SK-N-SH (cell line): ENCODE data around the gene SPOUT1. TPM values are rescaled to one million over a fixed set of nuclear protein-coding genes. Genes with fewer than 3 reads are reported as not detected.

Source experiments
- CTCF ChIA-PET: fragments of 300-600, 350-600 bp; formaldehyde crosslinking; extraction: SDS; loops from one replicate; lab custom pipeline; 2021; lab: Yijun Ruan, JAX
- POLR2A ChIA-PET: fragments of 350-600 bp; sonication (Branson Sonifier 250); formaldehyde crosslinking; extraction: SDS; loops from one replicate; lab custom pipeline; 2020; ENCODE audit warnings: antibody characterized with exemption, inconsistent platforms; lab: Yijun Ruan, JAX
- DNase-seq: peaks from one replicate; pipeline ENCODE4 v3.0.0; 2012
- H2AFZ ChIP-seq: fragments of 200-600 bp; sonication (generic); 2 replicates; pipeline ENCODE4 v1.8.1; 2016; ENCODE audit warnings: antibody characterized with exemption, mild to moderate bottlenecking, low read depth
- H3F3A ChIP-seq: fragments of 200-600 bp; sonication (generic); replicated peaks from 2 replicates; pipeline ENCODE3; 2016; ENCODE audit warnings: antibody characterized with exemption, mild to moderate bottlenecking; ENCODE audit not compliant: insufficient read depth
- H3K27ac ChIP-seq, 2 experiments: fragments of 200-500 bp in 1 of 2; fragments of 200-600 bp in 1 of 2; sonication (Bioruptor generic) in 1 of 2; sonication (generic), shearing (Covaris generic) in 1 of 2; 2 replicates each; pipeline versions ENCODE4 v1.5.1 to v1.6.1; 2014 to 2016; ENCODE audit warnings: low read depth in 2 of 2, inconsistent platforms in 1 of 2, low read length in 1 of 2, mild to moderate bottlenecking in 1 of 2, mixed read lengths in 1 of 2
- H3K27me3 ChIP-seq: fragments of 200-600 bp; sonication (generic), shearing (Covaris generic); 2 replicates; pipeline ENCODE4 v1.6.1; 2016; ENCODE audit warnings: mixed run types; ENCODE audit not compliant: insufficient read depth
- H3K36me3 ChIP-seq, 2 experiments: fragments of 200-500 bp in 1 of 2; fragments of 200-600 bp in 1 of 2; sonication (Bioruptor generic) in 1 of 2; sonication (generic) in 1 of 2; replicated peaks in 1 of 2; 2 replicates each; pipeline versions ENCODE3 to v1.5.1; 2014 to 2016; ENCODE audit warnings: low read length in 1 of 2, mild to moderate bottlenecking in 1 of 2; ENCODE audit not compliant: insufficient read depth in 2 of 2, control insufficient read depth in 1 of 2
- H3K4me1 ChIP-seq, 2 experiments: fragments of 200-500 bp in 1 of 2; fragments of 200-600 bp in 1 of 2; sonication (Bioruptor generic) in 1 of 2; sonication (generic), shearing (Covaris generic) in 1 of 2; 2 replicates each; pipeline versions ENCODE4 v1.5.1 to v1.6.1; 2014 to 2016; ENCODE audit warnings: low read depth in 1 of 2, low read length in 1 of 2, mixed run types in 1 of 2; ENCODE audit not compliant: insufficient read depth in 2 of 2, control insufficient read depth in 1 of 2
- H3K4me2 ChIP-seq: fragments of 200-600 bp; sonication (generic), shearing (Covaris generic); 2 replicates; pipeline ENCODE4 v1.6.1; 2017; ENCODE audit warnings: mixed run types
- H3K4me3 ChIP-seq, 2 experiments: fragments of 200-500 bp in 1 of 2; fragments of 200-600 bp in 1 of 2; sonication (Bioruptor generic) in 1 of 2; sonication (generic), shearing (Covaris generic) in 1 of 2; 2 replicates each; pipeline versions ENCODE4 v1.5.1 to v1.8.1; 2014 to 2016; ENCODE audit warnings: low read depth in 2 of 2, inconsistent platforms in 1 of 2, low read length in 1 of 2, mild to moderate bottlenecking in 1 of 2, mixed read lengths in 1 of 2, moderate library complexity in 1 of 2
- H3K79me2 ChIP-seq: fragments of 200-600 bp; sonication (generic); 2 replicates; pipeline ENCODE4 v1.8.1; 2017; ENCODE audit warnings: mild to moderate bottlenecking; ENCODE audit not compliant: insufficient read depth
- H3K9ac ChIP-seq: fragments of 200-600 bp; sonication (generic); 2 replicates; pipeline ENCODE4 v1.6.1; 2017; ENCODE audit warnings: mixed run types
- H3K9me2 ChIP-seq: fragments of 200-600 bp; sonication (generic); 2 replicates; pipeline ENCODE4 v1.6.1; 2017; ENCODE audit warnings: mixed run types
- H3K9me3 ChIP-seq: fragments of 200-600 bp; sonication (generic); 2 replicates; pipeline ENCODE4 v1.6.1; 2017; ENCODE audit warnings: mixed run types, mild to moderate bottlenecking, moderate library complexity
- H4K20me1 ChIP-seq: fragments of 200-600 bp; sonication (generic); 2 replicates; pipeline ENCODE4 v1.6.1; 2017; ENCODE audit warnings: mild to moderate bottlenecking, mixed run types; ENCODE audit not compliant: insufficient read depth
- ELF1 ChIP-seq: IDR thresholded peaks from 2 replicates; pipeline ENCODE4 v1.4.0; 2012
- FOSL2 ChIP-seq: IDR thresholded peaks from 2 replicates; pipeline ENCODE4 v1.4.0; 2012; ENCODE audit warnings: low read depth, mild to moderate bottlenecking, moderate library complexity, borderline replicate concordance
- GABPA ChIP-seq: IDR thresholded peaks from 2 replicates; pipeline ENCODE4 v1.4.0; 2012; ENCODE audit warnings: low read depth, mild to moderate bottlenecking
- IRF3 ChIP-seq: fragments of 150-350 bp; IDR thresholded peaks from 2 replicates; pipeline ENCODE4 v1.6.1; 2016; ENCODE audit warnings: mild to moderate bottlenecking, low read depth, low read length
- MEF2A ChIP-seq: IDR thresholded peaks from 2 replicates; pipeline ENCODE4 v1.4.0; 2012; ENCODE audit warnings: low read depth, borderline replicate concordance
- POLR2AphosphoS5 ChIP-seq: IDR thresholded peaks from 2 replicates; pipeline ENCODE4 v1.6.1; 2012; ENCODE audit warnings: low read depth, low read length
- RAD21 ChIP-seq: IDR thresholded peaks from 2 replicates; pipeline ENCODE4 v1.6.1; 2012; ENCODE audit warnings: mild to moderate bottlenecking, low read length
- RCOR1 ChIP-seq: fragments of 150-350 bp; IDR thresholded peaks from 2 replicates; pipeline ENCODE4 v1.6.1; 2017; ENCODE audit warnings: antibody characterized with exemption, low read length
- RXRA ChIP-seq: IDR thresholded peaks from 2 replicates; pipeline ENCODE4 v1.4.0; 2012; ENCODE audit warnings: low read depth, mild to moderate bottlenecking, borderline replicate concordance
- TEAD4 ChIP-seq: IDR thresholded peaks from 2 replicates; pipeline ENCODE4 v1.4.0; 2012; ENCODE audit warnings: mild to moderate bottlenecking, borderline replicate concordance; ENCODE audit not compliant: insufficient read depth
- WGBS: methylation state at CpG from one replicate; pipeline ENCODE4 v1.1.6; 2017; ENCODE audit warnings: low lambda C conversion rate; 5-methylcytosine and 5-hydroxymethylcytosine counted together
- polyA plus RNA-seq, 3 experiments: library from polyadenylated mRNA; depleted of rRNA; stranded (reverse); fragments of >200 nt; gene quantifications; 2 replicates each; pipeline ENCODE4 v1.2.3, GENCODE V29; 2012

SPOUT1 gene
- polyA plus RNA-seq, 1 of the 3 experiments (the other 2 are of a cell fraction): 44.2 TPM

GRCh38 chr9:128771745-128772519 lies 57.7 kb downstream of the SPOUT1 start, which contains the start of gene ZER1 (continued):
- no peak for TF ChIP-seq MEF2A

- TF ChIP-seq RXRA (no peak), ELF1 (no peak), TEAD4 (no peak), RAD21 (no peak), FOSL2 (no peak)
- Histone ChIP-seq H3K4me1 (peaks cover 0 to 7% of the 10 kb centered on the region in 2 experiments; a peak in 1 of 4 replicates), H3K9me3 (no peaks in the 10 kb centered on the region), H3K4me3 (peak overlapping the region; percentile 71 to 90), H4K20me1 (no peaks in the 10 kb centered on the region), H3K27ac (peak overlapping the region; percentile 39 to 81), H3F3A (peaks cover 11% of the 10 kb centered on the region), H3K4me2 (peak overlapping the region; percentile 99), H3K36me3 (peaks cover 0 to 5% of the 10 kb centered on the region in 2 experiments), H3K9me2 (no peaks in the 10 kb centered on the region), H2AFZ (peak overlapping the region; percentile 94), H3K9ac (peak overlapping the region; percentile 88), H3K27me3 (no peaks in the 10 kb centered on the region), H3K79me2 (peaks cover 27% of the 10 kb centered on the region)
- DNase-seq: no peak
- ChIA-PET CTCF (interaction anchor here (0.7 to 1.3 kb wide), 7 partner anchors 30 to 135 kb away, joined by 3 to 7 read pairs (median 4); partner anchors contain the start of gene PKN3), POLR2A (interaction anchor here (0.6 kb wide), 1 partner anchor 54 kb away, joined by 7 read pairs; no protein-coding TSS in a partner anchor)
- WGBS: 13% methylated on average over 7 of the region's 28 CpGs
Observed at GRCh38 chr9:128771094-128771721, 58.4 kb downstream of the SPOUT1 start.

GRCh38 chr9:128770286-128771030 lies 59.1 kb downstream of the SPOUT1 start:
- 80% methylated on average over 11 of the region's 11 CpGs for WGBS
- H3K9me2 ChIP-seq: no peaks in the 10 kb centered on the region
- H3K36me3 ChIP-seq: peaks cover 0 to 5% of the 10 kb centered on the region in 2 experiments
- H3K4me2 ChIP-seq: peak overlapping the region; percentile 99
- ChIA-PET CTCF (interaction anchor here (0.7 to 1.2 kb wide), 6 partner anchors 30 to 135 kb away, joined by 3 to 7 read pairs (median 4); no protein-coding TSS in a partner anchor), POLR2A (interaction anchor here (0.6 kb wide), 1 partner anchor 54 kb away, joined by 7 read pairs; no protein-coding TSS in a partner anchor)
- H3K4me1 ChIP-seq: peaks cover 0 to 7% of the 10 kb centered on the region in 2 experiments; a peak in 1 of 4 replicates
- H3K9ac ChIP-seq: peak overlapping the region; percentile 88
- H3K4me3 ChIP-seq: peak overlapping the region; percentile 71 to 90
- peaks cover 11% of the 10 kb centered on the region for H3F3A ChIP-seq
- H3K79me2 ChIP-seq: peaks cover 27% of the 10 kb centered on the region
- no peak for DNase-seq
- no peaks in the 10 kb centered on the region for H4K20me1 ChIP-seq
- TF ChIP-seq FOSL2 (no peak), RXRA (no peak), RCOR1 (no peak), GABPA (no peak), ELF1 (no peak), IRF3 (no peak), POLR2AphosphoS5 (no peak)
- no peaks in the 10 kb centered on the region for H3K27me3 ChIP-seq
- H2AFZ ChIP-seq: peak overlapping the region; percentile 94; the same call in 1 of the 2 replicates
- H3K27ac ChIP-seq: peak overlapping the region in 1 of 2 experiments; percentile 81; a peak in 1 of 4 replicates
- H3K9me3 ChIP-seq: no peaks in the 10 kb centered on the region

Other genes with a start within 250 kb of the SPOUT1 start
- gene DYNC2I2, start 172.9 kb downstream of the SPOUT1 start, polyA plus RNA-seq (2012; rRNA removed): 57.2 and 73.7 TPM in 2 replicates
- gene SET, start 140.6 kb downstream of the SPOUT1 start, polyA plus RNA-seq (2012; rRNA removed): 64.6 and 79.5 TPM in 2 replicates
- gene PKN3, start 127.3 kb downstream of the SPOUT1 start, polyA plus RNA-seq (2012; rRNA removed): 5.0 and 7.8 TPM in 2 replicates
- 36.6 and 51.3 TPM in 2 replicates for gene ZDHHC12, start 105.7 kb downstream of the SPOUT1 start, polyA plus RNA-seq (2012; rRNA removed)
- 25.4 and 30.9 TPM in 2 replicates for gene ZER1, start 57.9 kb downstream of the SPOUT1 start, polyA plus RNA-seq (2012; rRNA removed)
- 19.1 and 19.7 TPM in 2 replicates for gene TBC1D13, start 42.5 kb downstream of the SPOUT1 start, polyA plus RNA-seq (2012; rRNA removed)
- 22.2 and 26.6 TPM in 2 replicates for gene ENDOG, start 11.3 kb downstream of the SPOUT1 start, polyA plus RNA-seq (2012; rRNA removed)
- gene KYAT1, start 52.2 kb upstream of the SPOUT1 start, polyA plus RNA-seq (2012; rRNA removed): 9.4 and 13.3 TPM in 2 replicates
- 28.6 and 30.4 TPM in 2 replicates for gene LRRC8A, start 52.3 kb upstream of the SPOUT1 start, polyA plus RNA-seq (2012; rRNA removed)
- 0.19 TPM in 1 of 2 replicates, not detected in the other for gene PHYHD1, start 91.2 kb upstream of the SPOUT1 start, polyA plus RNA-seq (2012; rRNA removed)
- gene DOLK, start 117.8 kb upstream of the SPOUT1 start, polyA plus RNA-seq (2012; rRNA removed): 23.1 and 31.7 TPM in 2 replicates
- 41.5 and 49.5 TPM in 2 replicates for gene NUP188, start 117.9 kb upstream of the SPOUT1 start, polyA plus RNA-seq (2012; rRNA removed)
- 94.4 and 111 TPM in 2 replicates for gene SH3GLB2, start 198.5 kb upstream of the SPOUT1 start, polyA plus RNA-seq (2012; rRNA removed)
- gene MIGA2, start 206.8 kb upstream of the SPOUT1 start, polyA plus RNA-seq (2012; rRNA removed): 21.2 and 26.4 TPM in 2 replicates